Vagina (tissue), 2 donors: ENCODE data around the gene MIEN1. TPM values are rescaled to one million over a fixed set of nuclear protein-coding genes. Genes with fewer than 3 reads are reported as not detected.

ENCODE experiments used
- DNase-seq, 2 donors: peaks; one replicate each; pipeline ENCODE4 v3.0.0-alpha.2; 2017; ENCODE audit errors: extremely low spot score in 2 of 2
- H3K27ac ChIP-seq: fragments of 200-600 bp; sonication (generic); one replicate; pipeline ENCODE4 v1.5.1; 2019
- H3K27me3 ChIP-seq: fragments of 200-600 bp; sonication (generic); one replicate; pipeline ENCODE4 v1.5.1; 2019
- H3K36me3 ChIP-seq, 2 donors: fragments of 200-600 bp; sonication (generic); one replicate each; pipeline ENCODE4 v1.5.1; 2017 to 2019
- H3K4me1 ChIP-seq: fragments of 200-600 bp; sonication (generic); one replicate; pipeline ENCODE4 v1.5.1; 2019
- H3K4me3 ChIP-seq, 2 donors: fragments of 200-600 bp; sonication (generic); 1 replicate in 1 of 2; 2 replicates in 1 of 2; pipeline ENCODE4 v1.5.1; 2016 to 2019
- H3K9me3 ChIP-seq: fragments of 200-600 bp; sonication (generic); one replicate; pipeline ENCODE4 v1.5.1; 2019
- CTCF ChIP-seq, 3 experiments: fragments of 450-650 bp in 2 of 3; fragments of 200-600 bp in 1 of 3; sonication (generic) in 1 of 3; IDR thresholded peaks; one replicate each; pipeline ENCODE4 v1.5.1; 2017 to 2019; ENCODE audit warnings: antibody characterized with exemption in 3 of 3, mild to moderate bottlenecking in 2 of 3, moderate library complexity in 2 of 3
- POLR2A ChIP-seq, 2 donors: fragments of 450-650 bp; IDR thresholded peaks; one replicate each; pipeline ENCODE4 v1.6.1; 2017; ENCODE audit warnings: antibody characterized with exemption in 2 of 2, mild to moderate bottlenecking in 2 of 2, moderate library complexity in 2 of 2
- POLR2AphosphoS5 ChIP-seq, 2 donors: sonication (generic); formaldehyde crosslinking; IDR thresholded peaks; one replicate each; pipeline ENCODE4 v1.9.0; 2017; ENCODE audit warnings: antibody characterized with exemption in 2 of 2, mild to moderate bottlenecking in 2 of 2, low read depth in 1 of 2; ENCODE audit not compliant: insufficient read depth in 1 of 2
- intact Hi-C: fragments of 100-400 bp; cut with DNase I; formaldehyde crosslinking; loops from one replicate; pipeline ENCODE4 v1.15.1; 2023
- total RNA-seq: library from RNA; depleted of rRNA; stranded (reverse); fragments of >200 nt; gene quantifications from one replicate; pipeline ENCODE4 v1.2.3, GENCODE V29; 2016

The MIEN1 gene
- total RNA-seq, 1 donor from 2014 or later = 74.2 TPM

- Histone ChIP-seq H3K4me3 (no peak overlapping the region), H3K27ac (no peak overlapping the region), H3K27me3 (no peaks in the 10 kb centered on the region), H3K9me3 (no peaks in the 10 kb centered on the region), H3K4me1 (peaks cover 11% of the 10 kb centered on the region), H3K36me3 (peaks cover 0 to 33% of the 10 kb centered on the region in 2 donors)
- intact Hi-C loops = no loop called here
- TF ChIP-seq POLR2A (IDR thresholded peaks at IDR 0.05) (no peak), POLR2AphosphoS5 (IDR thresholded peaks at IDR 0.05; ENCODE audit: insufficient read depth in 1 of 2, low read depth in 1 of 2) (no peak), CTCF (IDR thresholded peaks at IDR 0.05) (no peak)
- no peak for DNase-seq
Observed at GRCh38 chr17:39724731-39725130, 5.6 kb downstream of the MIEN1 start.

- Histone ChIP-seq H3K36me3 (peaks cover 0 to 26% of the 10 kb centered on the region in 2 donors), H3K27me3 (no peaks in the 10 kb centered on the region)
Observed at GRCh38 chr17:39722965-39723848, 7.1 kb downstream of the MIEN1 start.

GRCh38 chr17:39722104-39722503 lies 8.2 kb downstream of the MIEN1 start:
- Histone ChIP-seq H3K27ac (no peak overlapping the region), H3K4me1 (no peaks in the 10 kb centered on the region), H3K27me3 (no peaks in the 10 kb centered on the region), H3K4me3 (no peak overlapping the region), H3K36me3 (peaks cover 0 to 24% of the 10 kb centered on the region in 2 donors), H3K9me3 (no peaks in the 10 kb centered on the region)
- intact Hi-C loops = no loop called here
- TF ChIP-seq CTCF (IDR thresholded peaks at IDR 0.05) = no peak
- no peak for TF ChIP-seq POLR2AphosphoS5 (IDR thresholded peaks at IDR 0.05; ENCODE audit: insufficient read depth in 1 of 2, low read depth in 1 of 2)
- no peak for TF ChIP-seq POLR2A (IDR thresholded peaks at IDR 0.05)
- no peak for DNase-seq

More at GRCh38 chr17:39722965-39723848, 7.1 kb downstream of the MIEN1 start:
- Histone ChIP-seq H3K9me3 (no peaks in the 10 kb centered on the region), H3K27ac (no peak overlapping the region), H3K4me3 (no peak overlapping the region), H3K4me1 (no peaks in the 10 kb centered on the region)
- TF ChIP-seq POLR2A (IDR thresholded peaks at IDR 0.05) = no peak
- TF ChIP-seq POLR2AphosphoS5 (IDR thresholded peaks at IDR 0.05; ENCODE audit: insufficient read depth in 1 of 2, low read depth in 1 of 2) = no peak
- no peak for TF ChIP-seq CTCF (IDR thresholded peaks at IDR 0.05)
- intact Hi-C loops = no loop called here
- no peak for DNase-seq

- H3K4me3 ChIP-seq = no peak overlapping the region
- intact Hi-C loops = no loop called here
- DNase-seq = no peak
- H3K9me3 ChIP-seq = no peaks in the 10 kb centered on the region
- H3K27ac ChIP-seq = no peak overlapping the region
- no peaks in the 10 kb centered on the region for H3K27me3 ChIP-seq
- TF ChIP-seq CTCF (IDR thresholded peaks at IDR 0.05) = no peak
- no peak for TF ChIP-seq POLR2AphosphoS5 (IDR thresholded peaks at IDR 0.05; ENCODE audit: insufficient read depth in 1 of 2, low read depth in 1 of 2)
- TF ChIP-seq POLR2A (IDR thresholded peaks at IDR 0.05) = no peak
- peaks cover 13% of the 10 kb centered on the region for H3K4me1 ChIP-seq
- H3K36me3 ChIP-seq = peaks cover 0 to 29% of the 10 kb centered on the region in 2 donors
Observed at GRCh38 chr17:39719563-39720355, 10.6 kb downstream of the MIEN1 start.
